Keratinocyte (primary cell): ENCODE results near the gene NAXD.

Experiments
- EZH2 ChIP-seq: IDR thresholded peaks from one replicate; pipeline ENCODE4 v1.6.1; 2012; ENCODE audit warnings: inconsistent platforms, mild to moderate bottlenecking, low read length, moderate library complexity
- TF ChIP-seq, protein P1 (sequence below), 3 experiments: IDR thresholded peaks in 1 of 3; conservative IDR thresholded peaks in 1 of 3; optimal IDR thresholded peaks in 1 of 3; 2 replicates in 2 of 3; 3 replicates in 1 of 3; pipeline versions ENCODE3 to v1.5.1; 2011; ENCODE audit warnings: low read length in 3 of 3, mild to moderate bottlenecking in 3 of 3, moderate library complexity in 2 of 3, control low read depth in 1 of 3, inconsistent platforms in 1 of 3; ENCODE audit not compliant: insufficient read depth in 2 of 3; ENCODE audit errors: extremely low read depth in 1 of 3

- TF ChIP-seq, protein P1, sequence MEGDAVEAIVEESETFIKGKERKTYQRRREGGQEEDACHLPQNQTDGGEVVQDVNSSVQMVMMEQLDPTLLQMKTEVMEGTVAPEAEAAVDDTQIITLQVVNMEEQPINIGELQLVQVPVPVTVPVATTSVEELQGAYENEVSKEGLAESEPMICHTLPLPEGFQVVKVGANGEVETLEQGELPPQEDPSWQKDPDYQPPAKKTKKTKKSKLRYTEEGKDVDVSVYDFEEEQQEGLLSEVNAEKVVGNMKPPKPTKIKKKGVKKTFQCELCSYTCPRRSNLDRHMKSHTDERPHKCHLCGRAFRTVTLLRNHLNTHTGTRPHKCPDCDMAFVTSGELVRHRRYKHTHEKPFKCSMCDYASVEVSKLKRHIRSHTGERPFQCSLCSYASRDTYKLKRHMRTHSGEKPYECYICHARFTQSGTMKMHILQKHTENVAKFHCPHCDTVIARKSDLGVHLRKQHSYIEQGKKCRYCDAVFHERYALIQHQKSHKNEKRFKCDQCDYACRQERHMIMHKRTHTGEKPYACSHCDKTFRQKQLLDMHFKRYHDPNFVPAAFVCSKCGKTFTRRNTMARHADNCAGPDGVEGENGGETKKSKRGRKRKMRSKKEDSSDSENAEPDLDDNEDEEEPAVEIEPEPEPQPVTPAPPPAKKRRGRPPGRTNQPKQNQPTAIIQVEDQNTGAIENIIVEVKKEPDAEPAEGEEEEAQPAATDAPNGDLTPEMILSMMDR (optimal IDR thresholded peaks at IDR 0.05 in 1 of 3, IDR thresholded peaks at IDR 0.05 in 1 of 3, conservative IDR thresholded peaks at IDR 0.05 in 1 of 3; ENCODE audit: extremely low read depth in 1 of 3, insufficient read depth in 2 of 3, low read length in 3 of 3), result no peak
- TF ChIP-seq EZH2, result no peak
These were observed 5.3 kb downstream of the NAXD start for GRCh38 chr13:110620596-110620995.
